Activated CD8-positive, alpha-beta memory T cell treated with anti-CD3 and anti-CD28 coated beads for 48 hours (primary cell): Measurements from ENCODE around the gene STK17A.

Source experiments
- DNase-seq, 3 experiments: peaks; one replicate each; pipeline ENCODE4 v3.0.0-alpha.2; 2020; ENCODE audit warnings: low read depth in 2 of 3, low spot score in 2 of 3

Gene STK17A

DNA sequence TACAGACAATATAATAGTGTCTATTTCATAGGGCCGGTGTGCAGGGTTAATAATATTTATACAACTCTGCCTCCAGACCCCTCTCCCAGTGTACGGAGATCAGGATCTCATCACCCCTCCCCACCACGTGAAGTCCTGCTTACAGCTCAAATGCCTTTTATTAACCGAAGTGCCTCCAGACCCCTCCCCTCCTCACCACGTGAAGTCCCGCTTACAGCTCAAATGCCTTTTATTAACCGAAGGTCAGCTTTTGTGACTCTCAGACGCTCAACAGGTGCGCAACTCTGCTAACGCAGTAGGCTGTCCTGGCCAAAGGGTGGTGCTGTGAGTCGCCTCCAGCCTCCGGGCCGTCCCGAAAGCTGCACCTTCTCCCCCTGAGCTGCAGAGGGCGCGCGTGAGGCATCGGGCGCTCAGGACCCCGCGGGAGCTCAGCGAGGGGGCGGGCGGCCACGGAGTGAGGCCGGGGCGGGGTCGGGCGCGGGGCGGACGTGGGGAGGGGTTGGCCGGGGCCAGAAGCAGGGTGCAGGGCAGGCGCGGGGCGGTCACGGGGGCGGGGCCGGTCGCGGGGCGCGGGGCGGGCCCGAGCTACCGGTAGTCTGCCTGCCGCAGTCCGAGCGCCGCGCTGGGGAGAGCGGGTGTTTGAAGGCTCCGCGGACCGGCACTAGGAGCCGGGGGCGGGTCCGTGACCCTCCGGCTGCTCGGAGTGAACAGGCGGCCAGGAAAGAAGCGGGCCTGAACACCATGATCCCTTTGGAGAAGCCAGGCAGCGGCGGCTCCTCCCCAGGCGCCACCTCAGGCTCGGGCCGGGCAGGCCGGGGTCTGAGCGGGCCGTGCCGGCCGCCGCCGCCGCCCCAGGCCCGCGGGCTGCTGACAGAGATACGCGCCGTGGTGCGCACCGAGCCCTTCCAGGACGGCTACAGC lies at the start of gene STK17A:
TSS of gene STK17A (plus strand) at position 606 of the 921 bp plus-strand sequence. CDS start at position 742, 136 bp downstream.
- peak; percentile 84 to 94 (median 90) for DNase-seq

DNA sequence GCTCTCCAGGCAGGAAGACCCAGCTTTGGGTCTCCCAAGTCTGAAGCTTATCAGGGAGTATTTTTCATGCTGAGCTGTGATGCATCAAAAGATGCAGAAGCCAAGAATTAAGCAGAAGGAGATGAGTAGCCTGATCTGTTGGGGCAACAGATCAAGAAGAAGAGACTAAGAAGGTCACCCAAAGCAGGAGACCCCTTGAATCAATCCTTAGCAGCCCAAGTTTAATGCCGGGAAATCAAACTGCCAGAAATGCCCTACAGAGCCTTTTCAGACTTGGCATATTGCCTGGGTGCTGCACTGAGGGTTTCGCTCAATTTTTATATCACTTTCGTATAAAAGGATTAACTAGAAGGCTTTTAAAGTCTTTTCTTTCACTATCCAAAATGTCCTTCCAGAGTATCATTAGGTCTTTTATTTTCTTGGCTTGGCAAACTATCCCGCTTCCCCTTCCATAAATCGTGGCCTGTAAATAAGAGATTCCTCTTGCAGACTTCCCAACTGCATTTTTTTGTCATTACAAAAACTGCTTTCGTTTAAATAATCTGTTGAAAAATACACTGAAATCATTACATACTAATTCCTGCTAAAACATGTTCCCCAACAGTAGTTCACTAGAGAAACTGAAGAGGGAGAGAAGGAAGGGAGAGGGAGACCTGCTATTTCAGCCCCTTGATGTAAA lies 49.0 kb upstream of the STK17A start:
- DNase-seq = no peak

DNA sequence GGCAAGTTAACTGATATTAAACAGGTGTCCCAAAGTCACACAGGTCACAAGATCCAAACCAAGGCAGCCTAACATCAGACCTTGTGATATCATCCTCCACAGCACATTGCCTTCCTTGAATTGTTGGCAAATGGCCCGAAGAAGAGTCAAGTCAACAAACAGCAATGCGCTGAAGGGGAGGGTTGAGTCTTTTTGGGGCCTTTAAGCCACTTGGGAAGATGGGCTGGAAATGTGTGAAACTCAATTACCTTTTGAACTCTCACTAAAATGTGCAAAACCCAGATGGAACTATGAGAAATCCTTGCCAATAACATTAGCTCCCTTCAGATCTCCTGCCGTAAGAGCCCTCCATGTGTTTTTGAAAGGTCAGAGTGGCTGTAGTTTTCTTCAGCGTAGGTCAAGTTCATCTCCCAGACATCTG lies 47.9 kb upstream of the STK17A start:
- DNase-seq = no peak

DNA sequence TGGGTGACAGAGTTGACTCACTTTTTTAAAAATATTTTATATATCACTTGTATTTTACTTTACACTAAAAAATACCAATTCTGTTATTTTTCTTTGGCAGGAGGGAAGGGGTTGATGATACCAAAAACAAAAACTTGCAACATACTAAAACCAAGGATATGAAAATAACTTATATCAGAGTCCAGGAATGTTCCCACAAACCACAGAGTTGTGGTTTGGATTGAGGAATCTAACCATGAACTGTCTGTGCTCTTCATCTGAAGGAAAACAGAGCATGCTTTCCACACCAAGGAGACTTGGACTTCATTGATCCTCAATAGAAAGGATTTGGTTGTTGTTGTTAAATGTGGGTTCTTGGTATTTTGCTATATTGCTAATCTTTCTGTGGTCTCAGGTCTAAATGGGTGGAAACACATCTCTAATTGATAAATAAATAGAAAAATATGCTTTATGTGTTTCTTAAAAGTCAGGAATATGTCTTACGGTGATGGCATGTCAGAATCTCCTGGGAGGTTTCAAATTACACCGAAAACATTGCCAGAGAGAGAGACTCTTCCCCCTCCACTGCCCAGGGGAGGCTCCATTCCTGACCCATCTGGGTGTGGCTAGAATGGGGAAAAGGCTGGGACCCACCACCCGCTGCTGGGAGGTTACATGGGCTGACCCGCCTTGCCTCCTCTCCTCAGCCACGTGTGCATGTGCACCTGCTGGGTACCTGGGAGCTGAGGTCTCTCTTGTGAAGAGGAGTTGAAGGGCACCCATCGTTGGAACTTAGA lies 46.9 kb upstream of the STK17A start:
- DNase-seq = no peak

DNA sequence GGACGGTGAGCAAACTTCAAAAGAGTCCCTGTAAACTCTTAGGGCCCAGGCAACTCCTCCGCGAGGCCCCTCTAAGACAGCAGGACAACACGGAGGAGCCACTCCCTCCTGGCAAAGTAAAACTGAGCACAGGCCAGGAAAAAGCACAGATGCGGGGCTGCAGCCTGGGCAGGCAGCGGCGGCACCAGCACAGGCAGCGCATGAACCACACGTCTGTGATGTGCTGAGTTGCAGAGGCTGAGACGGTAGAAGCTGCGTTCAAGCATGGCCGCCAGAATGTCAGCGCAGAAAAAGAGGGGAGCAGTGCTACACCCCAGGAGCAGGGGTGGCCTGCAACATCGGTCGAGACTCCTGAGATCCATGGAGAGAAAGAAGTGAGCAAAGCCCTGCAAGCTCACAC lies 46.1 kb upstream of the STK17A start:
- DNase-seq = no peak

DNA sequence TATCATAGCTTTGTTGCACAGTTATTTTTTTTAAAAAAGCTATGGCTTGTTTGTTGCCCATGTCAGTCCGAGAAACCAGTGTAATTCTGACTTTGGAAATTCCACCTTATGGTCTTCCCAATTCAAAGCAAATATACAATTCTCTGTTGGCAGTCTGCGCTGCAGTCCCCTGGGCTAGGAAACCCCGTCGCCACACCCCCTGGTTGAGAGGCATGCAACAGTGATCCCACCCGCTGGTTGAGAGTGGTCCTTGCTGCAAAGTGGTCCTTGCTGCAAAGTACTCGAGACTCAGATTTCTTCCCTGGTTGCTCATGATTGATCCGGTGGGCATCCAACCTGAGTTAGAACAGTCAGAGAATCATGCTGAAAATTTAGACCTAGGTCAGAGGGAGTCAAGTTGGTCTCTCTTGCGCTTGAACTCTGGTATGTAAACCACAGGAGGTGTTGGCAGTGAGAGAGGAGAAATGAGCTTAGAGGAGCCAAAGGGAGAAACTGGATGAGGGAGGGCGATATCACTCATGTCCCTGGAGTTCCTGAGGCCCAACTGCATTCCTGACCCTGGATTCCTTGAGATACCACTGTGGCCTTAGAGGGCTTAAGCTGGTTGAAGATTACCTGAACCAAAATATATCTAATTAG lies 45.0 kb upstream of the STK17A start:
- DNase-seq = no peak

DNA sequence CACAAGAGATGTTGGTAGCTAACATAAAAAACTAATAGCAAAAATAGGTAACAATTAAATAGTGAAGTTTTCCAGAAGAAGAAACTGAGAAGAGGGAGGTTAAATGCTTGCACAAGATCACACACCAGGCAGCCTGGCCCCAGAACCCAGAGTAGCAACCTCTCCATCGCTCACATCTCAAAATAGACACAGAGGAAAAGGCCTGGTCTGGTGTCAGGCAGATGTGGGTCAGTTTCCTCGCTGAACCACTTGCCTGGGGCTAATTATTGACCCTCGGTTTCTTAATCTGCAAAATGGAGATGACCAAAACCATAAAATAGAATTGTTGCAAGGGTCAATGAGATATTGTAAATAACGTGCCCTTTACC lies 44.5 kb upstream of the STK17A start:
- no peak for DNase-seq

DNA sequence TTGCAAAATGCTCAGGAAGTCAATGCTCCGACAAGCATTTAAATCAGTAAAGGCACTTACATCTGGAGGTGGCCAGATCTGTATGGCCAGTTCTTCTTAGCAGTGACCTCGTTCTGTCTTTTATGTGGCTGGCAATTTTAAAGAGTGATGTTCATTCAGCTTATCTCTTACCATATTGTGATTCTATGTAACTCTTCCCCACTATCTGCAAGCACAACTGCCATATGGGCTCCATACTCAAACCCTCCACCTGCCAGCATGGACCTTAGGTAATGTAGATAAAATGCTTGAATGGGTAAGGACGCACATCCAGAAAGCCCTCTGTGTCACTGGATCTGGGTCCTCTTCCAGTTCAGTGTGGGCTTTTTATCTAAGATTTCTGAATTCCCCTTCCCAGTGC lies 42.4 kb upstream of the STK17A start:
- DNase-seq = no peak

DNA sequence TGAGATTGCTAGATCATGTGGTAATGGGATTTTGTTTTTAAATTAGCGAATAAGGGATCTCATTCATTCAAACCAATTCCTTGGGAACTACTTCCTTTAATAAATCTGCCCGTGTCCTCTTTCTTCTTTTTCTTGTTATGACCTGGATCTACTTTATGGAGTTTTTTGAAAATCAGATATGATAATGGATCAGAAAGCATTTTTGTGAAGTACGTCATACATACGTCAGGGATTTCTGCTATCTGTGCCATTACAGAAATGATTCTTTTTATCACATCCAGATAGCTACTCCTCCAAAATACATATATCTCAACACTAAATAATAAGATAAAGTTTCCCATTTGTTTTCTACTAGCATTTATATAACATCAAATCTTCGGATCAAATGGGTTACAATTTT lies 40.2 kb upstream of the STK17A start:
- no peak for DNase-seq

DNA sequence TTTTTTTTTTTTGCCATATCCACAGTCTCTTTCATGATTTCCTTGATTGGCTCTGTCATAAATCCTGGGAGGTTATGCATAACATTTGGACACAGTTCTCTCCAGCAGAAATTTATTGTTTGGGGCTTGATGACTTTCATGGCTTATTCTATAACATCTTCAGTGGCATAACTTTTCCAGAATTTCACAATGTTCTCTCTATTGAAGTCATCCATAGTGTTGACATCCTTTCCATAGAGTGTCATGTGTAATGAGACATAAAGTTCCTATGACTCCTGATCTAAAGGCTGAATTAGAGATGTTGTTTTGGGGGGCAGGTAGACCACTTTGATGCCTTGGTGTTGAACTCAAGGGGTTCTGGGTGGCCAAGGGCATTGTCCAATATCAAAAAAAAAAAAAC lies 36.7 kb upstream of the STK17A start:
- DNase-seq = no peak

DNA sequence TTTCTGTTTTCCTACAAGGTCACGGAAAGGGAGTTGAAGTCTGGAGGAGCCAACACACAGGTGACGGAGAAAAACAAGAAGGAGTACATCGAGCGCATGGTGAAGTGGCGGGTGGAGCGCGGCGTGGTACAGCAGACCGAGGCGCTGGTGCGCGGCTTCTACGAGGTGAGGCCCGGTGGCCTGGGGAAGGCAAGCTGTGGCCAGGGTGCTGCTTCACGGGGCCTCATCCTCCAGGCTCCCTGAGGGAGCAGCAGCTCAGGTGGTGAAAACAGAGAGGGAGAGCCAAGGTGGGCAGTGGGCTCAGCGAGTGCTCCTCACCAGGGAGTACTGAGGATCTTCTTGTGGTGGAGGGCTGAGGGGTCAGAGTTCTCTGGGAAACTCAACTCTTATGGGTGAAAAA lies 32.5 kb upstream of the STK17A start:
- no peak for DNase-seq

DNA sequence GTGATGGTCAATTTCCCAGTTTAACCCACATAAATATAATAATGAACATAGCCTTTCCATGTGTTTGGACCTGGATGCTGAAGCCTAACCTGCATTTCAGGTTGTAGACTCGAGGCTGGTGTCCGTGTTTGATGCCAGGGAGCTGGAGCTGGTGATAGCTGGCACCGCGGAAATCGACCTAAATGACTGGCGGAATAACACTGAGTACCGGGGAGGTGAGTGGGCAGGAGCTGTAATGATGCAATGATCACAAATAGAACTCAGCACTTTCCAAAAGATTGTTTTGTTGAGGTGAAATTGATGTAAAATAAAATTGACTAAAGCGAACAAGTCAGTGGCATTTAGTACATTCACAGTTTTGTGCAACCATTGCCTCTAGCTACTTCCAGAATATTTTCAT lies 30.8 kb upstream of the STK17A start:
- no peak for DNase-seq

DNA sequence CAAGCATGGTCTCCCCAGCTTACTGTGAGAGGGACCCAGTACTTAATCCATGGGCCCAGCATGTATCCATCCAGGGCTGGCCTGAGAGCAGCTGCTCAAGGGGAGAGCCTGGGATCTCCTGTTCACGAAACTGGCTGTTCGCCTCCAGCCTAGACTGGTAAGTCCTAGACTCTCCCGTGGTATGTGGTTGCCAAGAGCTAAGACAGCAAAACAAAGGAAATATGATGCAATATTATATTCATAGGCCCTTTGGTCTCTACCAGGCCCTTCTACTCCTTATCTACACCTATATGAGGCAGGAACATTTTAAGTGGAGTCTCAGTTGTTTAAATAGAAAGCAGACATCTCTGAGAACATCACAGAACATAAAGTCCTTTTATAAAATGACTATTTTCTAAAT lies 28.9 kb upstream of the STK17A start:
- DNase-seq = no peak

DNA sequence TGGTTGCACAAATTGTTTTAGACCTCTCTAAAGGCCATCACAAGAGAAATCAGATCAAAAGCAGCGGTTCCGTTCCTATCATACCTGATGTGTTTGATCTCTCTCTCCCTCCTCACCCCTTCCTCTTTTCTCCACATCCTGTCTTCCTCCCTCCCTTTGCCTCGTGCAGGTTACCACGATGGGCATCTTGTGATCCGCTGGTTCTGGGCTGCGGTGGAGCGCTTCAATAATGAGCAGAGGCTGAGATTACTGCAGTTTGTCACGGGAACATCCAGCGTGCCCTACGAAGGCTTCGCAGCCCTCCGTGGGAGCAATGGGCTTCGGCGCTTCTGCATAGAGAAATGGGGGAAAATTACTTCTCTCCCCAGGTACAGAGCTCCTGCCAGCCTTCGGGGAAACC lies 28.5 kb upstream of the STK17A start:
- DNase-seq = no peak

DNA sequence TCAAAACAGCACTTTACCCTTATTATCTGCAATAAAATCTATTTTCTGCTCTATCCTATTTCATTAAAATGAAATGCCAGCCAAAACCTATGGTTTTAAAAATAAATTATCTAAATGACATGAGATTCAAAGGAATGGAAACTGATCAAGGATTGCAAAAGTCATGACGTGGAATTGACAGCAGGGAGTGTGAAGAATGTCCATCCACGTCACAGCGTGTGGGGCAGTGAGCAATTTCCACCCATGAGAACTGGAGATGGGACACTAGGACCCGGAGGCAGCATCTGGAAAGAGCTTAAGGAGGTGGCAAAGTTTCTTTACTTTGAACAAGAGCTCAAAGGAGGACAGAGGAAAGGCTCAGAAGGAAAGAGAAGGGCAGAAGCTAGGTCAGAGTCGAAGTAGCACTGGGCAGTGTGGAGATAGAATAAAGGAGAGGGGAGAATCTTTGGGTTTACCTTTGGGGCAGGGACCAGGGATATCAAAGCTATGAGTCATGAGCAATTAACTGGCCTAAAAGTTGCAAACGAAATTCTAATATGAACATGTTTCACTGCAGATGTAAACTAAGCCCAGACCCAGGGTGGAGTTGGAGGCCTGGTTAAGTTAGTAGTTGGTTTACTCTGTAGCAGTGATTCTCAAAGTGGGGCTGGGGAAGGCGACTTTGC lies 24.9 kb upstream of the STK17A start:
- DNase-seq = no peak

DNA sequence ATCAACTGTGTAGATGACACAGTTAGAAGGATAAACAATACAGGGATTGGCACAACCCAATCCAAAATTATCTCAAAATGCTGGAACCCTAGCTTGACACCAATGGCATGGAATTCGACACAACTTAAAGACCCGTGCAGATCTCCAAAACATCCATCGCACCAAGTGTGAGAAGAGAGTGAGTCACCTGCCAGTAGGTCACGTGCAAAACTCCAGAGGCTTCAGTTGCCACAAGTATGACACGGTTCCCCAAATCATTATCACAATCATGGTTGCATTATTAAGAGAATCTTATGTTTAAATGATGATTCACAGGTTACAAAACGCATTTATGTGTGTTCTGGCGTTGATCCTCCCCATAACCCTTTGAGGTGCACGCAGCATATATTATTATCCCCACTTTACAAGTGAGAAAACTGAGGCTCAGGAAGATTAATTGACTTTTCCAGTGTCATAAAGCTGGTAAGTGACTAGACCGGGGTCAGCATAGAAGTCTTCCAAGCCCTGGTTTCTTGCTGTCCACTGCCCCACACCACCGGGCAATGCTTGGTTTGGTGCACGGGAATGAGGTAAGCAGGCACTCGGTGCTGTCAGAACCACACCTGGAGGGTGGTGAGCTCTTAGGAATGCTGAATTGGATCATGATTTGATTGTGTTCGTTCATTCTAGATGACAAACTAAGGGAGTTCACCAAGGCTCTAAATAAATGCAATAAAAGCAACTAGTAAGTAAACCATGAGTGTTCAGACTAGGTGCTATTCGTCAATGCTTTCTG lies 23.6 kb upstream of the STK17A start:
- no peak for DNase-seq

DNA sequence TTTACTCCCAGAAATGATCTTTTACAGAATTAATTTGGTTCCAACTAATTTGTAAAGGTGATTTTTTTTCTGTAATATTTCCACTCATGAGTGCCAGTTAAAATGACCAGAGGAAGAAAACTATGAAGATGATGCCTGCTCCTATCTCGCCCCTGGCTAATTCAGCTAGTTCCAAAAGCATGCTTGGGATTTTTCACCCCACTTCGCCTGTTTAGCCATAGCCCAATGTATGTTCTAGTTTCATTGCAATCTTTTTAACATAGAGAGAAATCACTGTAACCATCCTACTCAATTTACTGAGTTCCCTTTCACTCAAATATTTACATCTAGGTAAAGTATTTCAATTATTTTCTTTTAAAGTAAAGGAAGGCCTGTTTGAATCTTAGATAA lies 23.0 kb upstream of the STK17A start:
- no peak for DNase-seq

DNA sequence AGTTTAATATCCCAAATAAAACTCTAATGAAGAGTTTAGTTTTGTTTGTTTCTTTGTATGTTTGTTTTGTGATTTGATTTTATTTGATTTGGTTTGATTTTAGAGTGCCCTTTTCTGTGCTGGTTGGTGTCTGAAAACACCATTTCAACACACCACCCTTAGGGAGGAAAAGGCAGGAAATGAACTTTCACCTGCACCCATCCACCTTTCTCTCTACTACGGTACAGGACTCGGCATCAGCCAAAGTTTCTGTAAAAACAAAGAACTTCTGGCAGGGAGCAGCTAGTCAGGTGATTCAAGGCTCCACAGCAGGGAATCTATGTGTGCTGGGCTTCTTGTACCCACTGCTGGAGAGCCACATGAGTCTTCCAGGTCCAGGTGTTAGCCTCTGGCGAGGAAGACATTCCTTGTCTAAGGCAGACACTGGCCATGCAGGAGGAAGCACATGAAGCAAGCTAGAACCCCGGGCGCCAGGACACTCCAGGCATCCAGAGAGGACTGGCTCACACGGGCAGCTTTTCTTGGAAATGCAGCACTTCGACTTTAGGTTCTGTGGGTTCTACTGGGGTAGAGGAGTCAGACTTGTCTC lies 22.1 kb upstream of the STK17A start:
- no peak for DNase-seq

DNA sequence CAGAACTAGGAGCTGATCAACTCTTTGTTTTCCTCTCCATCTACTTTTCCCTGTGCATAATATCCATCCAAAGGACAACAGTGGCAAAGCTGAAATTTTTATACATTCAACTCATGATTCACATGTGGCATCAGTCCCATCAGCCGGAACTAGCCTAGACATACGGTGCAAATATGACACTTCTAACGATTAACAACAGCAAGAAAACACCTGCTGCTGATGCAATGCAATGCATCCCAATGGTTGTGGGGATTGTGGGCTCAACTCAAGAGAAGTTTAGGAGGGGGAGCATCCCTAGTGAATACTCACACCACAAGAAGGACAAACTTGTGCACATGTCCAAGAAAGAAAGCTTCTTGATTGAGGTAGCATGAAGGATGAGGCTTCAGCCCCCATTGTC lies 20.5 kb upstream of the STK17A start:
- no peak for DNase-seq

DNA sequence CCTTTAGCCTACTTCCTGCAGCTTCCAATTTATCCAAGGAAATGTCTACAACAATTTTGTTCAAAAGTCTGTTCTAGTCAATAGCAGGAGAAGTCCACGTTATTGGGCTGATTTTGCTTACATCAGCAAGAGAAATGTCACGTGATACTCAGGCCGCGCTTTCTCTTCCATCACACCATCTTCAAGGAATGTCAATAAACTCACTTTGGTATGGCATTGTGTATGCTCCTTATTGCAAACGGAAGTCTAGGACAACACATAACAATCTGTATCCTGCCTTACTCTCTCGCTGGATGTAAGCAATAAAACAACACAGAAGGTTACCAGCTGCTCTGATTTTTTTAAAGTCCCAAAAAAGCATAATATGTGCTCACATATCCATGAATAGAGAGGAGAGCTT lies 17.1 kb upstream of the STK17A start:
- no peak for DNase-seq
